ENCODE results near the gene CCNL1.

GRCh38 chr3:157170861-157171260, 10.9 kb upstream of the CCNL1 start:
- TF ChIP-seq CTCF (IDR thresholded peaks at IDR 0.05) (no peak), POLR2A (IDR thresholded peaks at IDR 0.05) (no peak), POLR2AphosphoS5 (IDR thresholded peaks at IDR 0.05) (no peak)
